ENCODE results near the gene SLC38A2. TPM values are rescaled to one million over a fixed set of nuclear protein-coding genes. Genes with fewer than 3 reads are reported as not detected.

SLC38A2 gene
- total RNA-seq, 1 donor from 2014 or later = 262 TPM

GRCh38 chr12:46412857-46413256, 40.3 kb upstream of the SLC38A2 start:
- no peak for TF ChIP-seq CTCF (IDR thresholded peaks at IDR 0.05; ENCODE audit: partially characterized antibody, unreplicated experiment)
- no peak overlapping the region for H3K27ac Mint-ChIP-seq (ENCODE audit: unreplicated experiment)
- no peak overlapping the region for H3K4me3 Mint-ChIP-seq (ENCODE audit: unreplicated experiment)
- no peak for DNase-seq
- H3K36me3 Mint-ChIP-seq (ENCODE audit: unreplicated experiment) = no peaks in the 10 kb centered on the region
- no peaks in the 10 kb centered on the region for H3K27me3 Mint-ChIP-seq (ENCODE audit: unreplicated experiment)
- H3K4me1 Mint-ChIP-seq (ENCODE audit: low read depth, unreplicated experiment) = no peaks in the 10 kb centered on the region
- H3K9me3 Mint-ChIP-seq (ENCODE audit: unreplicated experiment) = no peaks in the 10 kb centered on the region

GRCh38 chr12:46410495-46410894, 37.9 kb upstream of the SLC38A2 start:
- TF ChIP-seq CTCF (IDR thresholded peaks at IDR 0.05; ENCODE audit: partially characterized antibody, unreplicated experiment) = no peak
- Mint-ChIP-seq H3K27ac (ENCODE audit: unreplicated experiment) (no peak overlapping the region), H3K36me3 (ENCODE audit: unreplicated experiment) (no peaks in the 10 kb centered on the region), H3K4me3 (ENCODE audit: unreplicated experiment) (no peak overlapping the region), H3K4me1 (ENCODE audit: low read depth, unreplicated experiment) (no peaks in the 10 kb centered on the region), H3K27me3 (ENCODE audit: unreplicated experiment) (no peaks in the 10 kb centered on the region), H3K9me3 (ENCODE audit: unreplicated experiment) (no peaks in the 10 kb centered on the region)
- DNase-seq = no peak

- no peak overlapping the region for H3K4me3 Mint-ChIP-seq (ENCODE audit: unreplicated experiment)
- no peaks in the 10 kb centered on the region for H3K9me3 Mint-ChIP-seq (ENCODE audit: unreplicated experiment)
- TF ChIP-seq CTCF (IDR thresholded peaks at IDR 0.05; ENCODE audit: partially characterized antibody, unreplicated experiment) = no peak
- no peaks in the 10 kb centered on the region for H3K36me3 Mint-ChIP-seq (ENCODE audit: unreplicated experiment)
- H3K27ac Mint-ChIP-seq (ENCODE audit: unreplicated experiment) = no peak overlapping the region
- no peaks in the 10 kb centered on the region for H3K27me3 Mint-ChIP-seq (ENCODE audit: unreplicated experiment)
- no peaks in the 10 kb centered on the region for H3K4me1 Mint-ChIP-seq (ENCODE audit: low read depth, unreplicated experiment)
- no peak for DNase-seq
Measured at GRCh38 chr12:46409974-46410373, 37.4 kb upstream of the SLC38A2 start.

GRCh38 chr12:46409342-46409741, 36.8 kb upstream of the SLC38A2 start:
- no peak overlapping the region for H3K4me3 Mint-ChIP-seq (ENCODE audit: unreplicated experiment)
- DNase-seq = no peak
- H3K27ac Mint-ChIP-seq (ENCODE audit: unreplicated experiment) = no peak overlapping the region
- H3K36me3 Mint-ChIP-seq (ENCODE audit: unreplicated experiment) = no peaks in the 10 kb centered on the region
- no peak for TF ChIP-seq CTCF (IDR thresholded peaks at IDR 0.05; ENCODE audit: partially characterized antibody, unreplicated experiment)
- H3K4me1 Mint-ChIP-seq (ENCODE audit: low read depth, unreplicated experiment) = no peaks in the 10 kb centered on the region
- no peaks in the 10 kb centered on the region for H3K9me3 Mint-ChIP-seq (ENCODE audit: unreplicated experiment)
- no peaks in the 10 kb centered on the region for H3K27me3 Mint-ChIP-seq (ENCODE audit: unreplicated experiment)

- Mint-ChIP-seq H3K4me3 (ENCODE audit: unreplicated experiment) (no peak overlapping the region), H3K36me3 (ENCODE audit: unreplicated experiment) (no peaks in the 10 kb centered on the region), H3K9me3 (ENCODE audit: unreplicated experiment) (no peaks in the 10 kb centered on the region), H3K27me3 (ENCODE audit: unreplicated experiment) (no peaks in the 10 kb centered on the region), H3K4me1 (ENCODE audit: low read depth, unreplicated experiment) (no peaks in the 10 kb centered on the region), H3K27ac (ENCODE audit: unreplicated experiment) (no peak overlapping the region)
- no peak for DNase-seq
- TF ChIP-seq CTCF (IDR thresholded peaks at IDR 0.05; ENCODE audit: partially characterized antibody, unreplicated experiment) = no peak
Measured at GRCh38 chr12:46408441-46408840, 35.9 kb upstream of the SLC38A2 start.
